ENCODE data around the gene AUTS2.

AUTS2 gene

GRCh38 chr7:70178211-70178610, 579.9 kb downstream of the AUTS2 start:
- Histone ChIP-seq H3K36me3 (ENCODE audit: insufficient read depth, low read length) (no peaks in the 10 kb centered on the region), H3K4me2 (ENCODE audit: low read depth, low read length, poor library complexity, severe bottlenecking) (peak overlapping the region; percentile 28), H3F3A (ENCODE audit: low read depth) (0 out of 2 replicates have a peak, but pooled peaks cover 3% of the 10 kb centered on the region), H3K4me3 (ENCODE audit: low read length, poor library complexity, severe bottlenecking) (no peak overlapping the region), H3K4me1 (ENCODE audit: insufficient read depth, low read length, poor library complexity, severe bottlenecking) (peaks cover 41% of the 10 kb centered on the region), H3K27me3 (ENCODE audit: insufficient read depth, low read length, poor library complexity, severe bottlenecking) (no peaks in the 10 kb centered on the region), H3K79me2 (ENCODE audit: insufficient read depth, low read length) (no peaks in the 10 kb centered on the region), H3K9me3 (ENCODE audit: insufficient read depth, low read depth, low read length) (no peaks in the 10 kb centered on the region), H3K9me2 (replicated peaks; ENCODE audit: low read depth, low read length) (no peaks in the 10 kb centered on the region), H3K9ac (ENCODE audit: low read depth, low read length, poor library complexity, severe bottlenecking) (no peak overlapping the region), H4K20me1 (ENCODE audit: insufficient read depth, low read length, poor library complexity, severe bottlenecking) (peaks cover 12% of the 10 kb centered on the region), H2AFZ (ENCODE audit: low read length) (no peak overlapping the region)
- TF ChIP-seq CTCF (conservative IDR thresholded peaks at IDR 0.05; ENCODE audit: low read length) (no peak), EZH2phosphoT487 (IDR thresholded peaks at IDR 0.05; ENCODE audit: borderline replicate concordance) (no peak)

- no peaks in the 10 kb centered on the region for H3K27me3 ChIP-seq (ENCODE audit: insufficient read depth, low read length, poor library complexity, severe bottlenecking)
- H3K79me2 ChIP-seq (ENCODE audit: insufficient read depth, low read length): no peaks in the 10 kb centered on the region
- no peak overlapping the region for H3K4me3 ChIP-seq (ENCODE audit: low read length, poor library complexity, severe bottlenecking)
- H3K4me1 ChIP-seq (ENCODE audit: insufficient read depth, low read length, poor library complexity, severe bottlenecking): peaks cover 46% of the 10 kb centered on the region
- H3F3A ChIP-seq (ENCODE audit: low read depth): 0 out of 2 replicates have a peak, but pooled peaks cover 3% of the 10 kb centered on the region
- H4K20me1 ChIP-seq (ENCODE audit: insufficient read depth, low read length, poor library complexity, severe bottlenecking): peaks cover 12% of the 10 kb centered on the region
- H2AFZ ChIP-seq (ENCODE audit: low read length): no peak overlapping the region
- no peak overlapping the region for H3K9ac ChIP-seq (ENCODE audit: low read depth, low read length, poor library complexity, severe bottlenecking)
- no peaks in the 10 kb centered on the region for H3K9me2 ChIP-seq (replicated peaks; ENCODE audit: low read depth, low read length)
- peak overlapping the region; percentile 28 for H3K4me2 ChIP-seq (ENCODE audit: low read depth, low read length, poor library complexity, severe bottlenecking)
- no peaks in the 10 kb centered on the region for H3K36me3 ChIP-seq (ENCODE audit: insufficient read depth, low read length)
- TF ChIP-seq EZH2phosphoT487 (IDR thresholded peaks at IDR 0.05; ENCODE audit: borderline replicate concordance) (no peak), CTCF (conservative IDR thresholded peaks at IDR 0.05; ENCODE audit: low read length) (no peak)
- H3K9me3 ChIP-seq (ENCODE audit: insufficient read depth, low read depth, low read length): no peaks in the 10 kb centered on the region
Observed at GRCh38 chr7:70178787-70179186, 580.5 kb downstream of the AUTS2 start.

- Histone ChIP-seq H3K9ac (ENCODE audit: low read depth, low read length, poor library complexity, severe bottlenecking) (no peak overlapping the region), H4K20me1 (ENCODE audit: insufficient read depth, low read length, poor library complexity, severe bottlenecking) (peaks cover under 1% of the 10 kb centered on the region), H2AFZ (ENCODE audit: low read length) (no peak overlapping the region), H3F3A (ENCODE audit: low read depth) (no peaks in the 10 kb centered on the region), H3K4me2 (ENCODE audit: low read depth, low read length, poor library complexity, severe bottlenecking) (no peak overlapping the region), H3K9me2 (replicated peaks; ENCODE audit: low read depth, low read length) (no peaks in the 10 kb centered on the region), H3K4me1 (ENCODE audit: insufficient read depth, low read length, poor library complexity, severe bottlenecking) (peaks cover 42% of the 10 kb centered on the region), H3K9me3 (ENCODE audit: insufficient read depth, low read depth, low read length) (no peaks in the 10 kb centered on the region), H3K79me2 (ENCODE audit: insufficient read depth, low read length) (no peaks in the 10 kb centered on the region), H3K4me3 (ENCODE audit: low read length, poor library complexity, severe bottlenecking) (no peak overlapping the region), H3K27me3 (ENCODE audit: insufficient read depth, low read length, poor library complexity, severe bottlenecking) (no peaks in the 10 kb centered on the region), H3K36me3 (ENCODE audit: insufficient read depth, low read length) (no peaks in the 10 kb centered on the region)
- TF ChIP-seq EZH2phosphoT487 (IDR thresholded peaks at IDR 0.05; ENCODE audit: borderline replicate concordance): no peak
Observed at GRCh38 chr7:70182521-70182920, 584.2 kb downstream of the AUTS2 start.

GRCh38 chr7:70183278-70183677, 585.0 kb downstream of the AUTS2 start:
- Histone ChIP-seq H3K9ac (ENCODE audit: low read depth, low read length, poor library complexity, severe bottlenecking) (no peak overlapping the region), H3K4me3 (ENCODE audit: low read length, poor library complexity, severe bottlenecking) (no peak overlapping the region), H3K36me3 (ENCODE audit: insufficient read depth, low read length) (no peaks in the 10 kb centered on the region), H2AFZ (ENCODE audit: low read length) (no peak overlapping the region), H3K27me3 (ENCODE audit: insufficient read depth, low read length, poor library complexity, severe bottlenecking) (no peaks in the 10 kb centered on the region), H3K4me1 (ENCODE audit: insufficient read depth, low read length, poor library complexity, severe bottlenecking) (peaks cover 35% of the 10 kb centered on the region), H3K9me2 (replicated peaks; ENCODE audit: low read depth, low read length) (no peaks in the 10 kb centered on the region), H3K4me2 (ENCODE audit: low read depth, low read length, poor library complexity, severe bottlenecking) (no peak overlapping the region), H3K79me2 (ENCODE audit: insufficient read depth, low read length) (no peaks in the 10 kb centered on the region), H3K9me3 (ENCODE audit: insufficient read depth, low read depth, low read length) (no peaks in the 10 kb centered on the region), H3F3A (ENCODE audit: low read depth) (no peaks in the 10 kb centered on the region), H4K20me1 (ENCODE audit: insufficient read depth, low read length, poor library complexity, severe bottlenecking) (no peaks in the 10 kb centered on the region)
- no peak for TF ChIP-seq EZH2phosphoT487 (IDR thresholded peaks at IDR 0.05; ENCODE audit: borderline replicate concordance)
- no peak for TF ChIP-seq CTCF (conservative IDR thresholded peaks at IDR 0.05; ENCODE audit: low read length)
